Head of caudate nucleus (tissue), 42 donors: ENCODE results near the gene KIDINS220.
"Not testable (repeated sequence)": the region's sequence is repeated elsewhere in the genome, so short reads cannot be mapped to it uniquely, and the experiment has no call there.

ENCODE experiments used
- DNase-seq, 42 donors: peaks; one replicate each; pipeline versions ENCODE4 v3.0.0 to v3.0.0-alpha.2; 2020 to 2021; ENCODE audit warnings: mixed read lengths in 7 of 42
- intact Hi-C: fragments of 100-400 bp; cut with DNase I; formaldehyde crosslinking; loops from one replicate; pipeline ENCODE4 v1.15.0; 2022

KIDINS220 gene

DNA sequence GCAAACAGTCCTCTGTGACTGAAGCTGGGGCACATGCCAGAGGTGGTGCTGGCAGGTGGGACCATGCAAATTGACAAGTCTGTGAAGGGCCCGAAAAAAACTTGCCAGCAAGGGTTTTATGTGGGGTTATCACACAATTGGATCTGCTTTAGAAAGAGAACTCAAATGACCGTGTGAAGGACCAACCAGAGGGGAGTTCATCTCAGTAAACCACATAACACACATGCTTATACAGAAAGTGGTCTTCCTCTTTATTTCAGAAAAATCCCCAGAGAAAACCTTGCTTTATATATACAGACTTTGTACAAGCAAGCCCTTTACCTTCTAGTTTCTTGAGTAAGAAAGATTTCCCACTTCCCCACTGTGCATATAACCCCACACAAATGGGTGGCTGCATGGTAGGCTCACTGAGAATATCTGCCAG lies 46.7 kb downstream of the KIDINS220 start:
- intact Hi-C loops: no loop called here
- DNase-seq: no peak

DNA sequence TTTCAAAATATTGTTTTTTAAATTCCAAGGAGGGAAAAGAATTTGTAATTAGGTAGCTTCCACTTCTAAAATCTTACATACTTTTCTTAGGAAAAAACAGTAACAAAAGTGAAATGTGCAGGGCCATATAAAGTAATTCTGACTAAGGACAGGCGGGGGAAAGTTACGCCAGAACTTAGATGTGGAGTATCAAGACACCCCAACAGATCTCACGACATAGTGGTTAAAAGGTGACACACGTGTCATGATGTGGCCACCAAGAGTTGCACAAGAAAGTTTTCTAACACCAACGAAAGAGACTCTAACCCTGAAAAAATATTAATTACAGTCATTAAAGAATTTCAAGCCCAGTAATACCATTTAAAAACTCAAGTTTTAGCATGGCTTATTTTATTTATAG lies 51.0 kb downstream of the KIDINS220 start:
- intact Hi-C loops: no loop called here
- DNase-seq: no peak

- intact Hi-C loops: no loop called here
- DNase-seq: peak in 2 of 42 donors; percentile 2 to 18
Measured at GRCh38 chr2:8779795-8780671, 57.4 kb downstream of the KIDINS220 start.

GRCh38 chr2:8774371-8774770 lies 63.0 kb downstream of the KIDINS220 start:
- DNase-seq: no peak
- intact Hi-C loops: no loop called here

DNA sequence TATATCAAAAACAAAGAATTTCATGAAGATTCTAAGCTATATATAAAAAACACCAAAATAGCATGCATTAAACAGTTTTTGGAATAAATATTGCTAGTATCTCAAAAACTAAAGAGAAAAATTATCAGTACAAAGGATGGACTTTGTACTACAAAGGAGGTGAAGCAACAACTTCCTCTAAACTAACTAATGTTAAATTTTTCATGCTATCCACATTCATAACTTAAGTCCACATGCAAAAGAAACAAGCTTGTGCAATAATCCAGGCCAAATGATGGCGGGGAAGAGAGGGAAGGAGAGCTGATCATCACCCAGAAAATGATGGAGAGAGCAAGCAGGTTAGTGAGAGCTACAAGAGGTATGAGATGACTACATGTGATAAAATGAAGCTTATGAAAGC lies 70.1 kb downstream of the KIDINS220 start:
- intact Hi-C loops: no loop called here
- no peak for DNase-seq

- intact Hi-C loops: no loop called here
Measured at GRCh38 chr2:8761529-8762164, 75.8 kb downstream of the KIDINS220 start.

DNA sequence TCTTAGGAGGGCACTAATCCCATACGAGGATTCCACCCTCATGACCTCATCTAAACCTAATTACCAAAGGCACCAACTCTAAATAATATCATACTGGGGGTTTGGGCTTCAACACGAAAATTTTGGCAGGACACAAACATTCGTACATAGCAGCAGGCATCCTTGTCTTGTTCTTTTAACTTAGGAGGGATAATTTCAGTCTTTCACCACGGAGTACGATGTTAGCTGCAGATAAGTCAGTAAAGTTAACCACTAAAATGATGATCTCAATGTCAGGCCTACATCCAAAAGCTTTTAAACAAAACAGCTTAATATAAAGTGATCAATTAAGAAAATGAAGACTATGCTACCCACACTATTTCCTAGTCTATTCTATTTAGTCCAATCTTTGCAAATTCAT lies 80.7 kb downstream of the KIDINS220 start:
- no peak for DNase-seq
- intact Hi-C loops: loop anchor here (10.0 kb wide), 1 partner anchor 62 kb away; no protein-coding TSS in a partner anchor

More at GRCh38 chr2:8761529-8762164, 75.8 kb downstream of the KIDINS220 start:
- peak in 2 of 42 donors; percentile 23 to 29 for DNase-seq

GRCh38 chr2:8756230-8756629 lies 81.2 kb downstream of the KIDINS220 start:
- no peak for DNase-seq
- intact Hi-C loops: loop anchor here (10.0 kb wide), 1 partner anchor 61 kb away; no protein-coding TSS in a partner anchor

DNA sequence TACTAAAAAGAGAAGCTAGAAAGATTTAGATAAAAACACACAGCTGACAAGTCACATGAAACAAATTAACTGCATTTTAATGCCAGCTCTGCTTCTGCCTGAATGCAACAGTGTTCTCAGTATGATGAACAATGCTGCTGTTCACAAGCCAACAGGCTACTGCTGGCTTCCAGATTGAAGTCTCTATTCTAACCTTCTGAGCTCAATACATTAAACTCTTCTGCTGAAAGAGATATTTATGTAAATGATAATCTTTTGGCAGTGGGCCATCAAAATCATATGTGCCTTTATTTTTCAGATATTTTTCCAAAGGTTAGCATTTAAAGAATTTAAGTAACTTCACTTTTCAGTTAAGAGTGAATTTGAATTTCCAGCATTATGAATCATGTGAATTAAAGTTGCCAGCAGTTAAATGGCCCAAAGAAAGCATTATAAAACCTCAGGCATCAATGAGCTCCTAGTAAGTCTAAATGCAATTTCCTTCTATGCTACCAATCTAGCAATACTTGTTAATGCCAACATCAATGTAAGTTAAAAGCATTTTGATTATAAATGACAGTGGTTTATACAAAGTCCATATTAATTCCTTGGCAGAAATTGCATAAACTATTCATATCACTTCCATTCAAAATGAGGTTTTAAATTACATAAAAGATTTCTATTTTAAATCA lies 83.2 kb downstream of the KIDINS220 start:
- peak in 36 of 42 donors; percentile 9 to 84 (median 60) for DNase-seq
- intact Hi-C loops: loop anchor here (5.0 to 10.0 kb wide), 2 partner anchors 59 to 83 kb away; partner anchors contain the start of gene KIDINS220

GRCh38 chr2:8753609-8754008 lies 83.8 kb downstream of the KIDINS220 start:
- DNase-seq: no peak
- intact Hi-C loops: loop anchor here (5.0 to 10.0 kb wide), 2 partner anchors 59 to 84 kb away; partner anchors contain the start of gene KIDINS220

DNA sequence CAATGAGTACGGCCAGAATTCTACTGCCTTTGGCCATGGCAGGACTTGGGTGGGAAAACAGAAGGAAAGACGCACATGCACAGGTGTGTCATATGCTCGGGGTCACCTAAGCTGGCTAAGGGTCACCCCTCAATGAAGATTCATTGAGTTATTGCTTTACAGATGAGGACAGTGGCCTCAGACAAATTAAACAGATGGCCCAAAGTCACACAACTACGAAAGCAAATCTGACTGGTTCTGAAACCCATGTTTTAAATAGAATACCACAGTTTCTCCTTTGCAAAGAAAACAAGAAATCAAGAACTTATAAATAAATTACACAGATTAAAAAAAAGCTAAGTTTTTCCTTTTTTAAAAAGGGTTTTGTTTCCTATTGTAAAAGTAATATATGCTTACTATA lies 85.0 kb downstream of the KIDINS220 start:
- intact Hi-C loops: loop anchor here (5.0 to 10.0 kb wide), 2 partner anchors 58 to 85 kb away; partner anchors contain the start of gene KIDINS220
- no peak for DNase-seq

- no peak for DNase-seq
- intact Hi-C loops: loop anchor here (5.0 to 10.0 kb wide), 2 partner anchors 55 to 87 kb away; partner anchors contain the start of gene KIDINS220
Measured at GRCh38 chr2:8750221-8750620, 87.2 kb downstream of the KIDINS220 start.

DNA sequence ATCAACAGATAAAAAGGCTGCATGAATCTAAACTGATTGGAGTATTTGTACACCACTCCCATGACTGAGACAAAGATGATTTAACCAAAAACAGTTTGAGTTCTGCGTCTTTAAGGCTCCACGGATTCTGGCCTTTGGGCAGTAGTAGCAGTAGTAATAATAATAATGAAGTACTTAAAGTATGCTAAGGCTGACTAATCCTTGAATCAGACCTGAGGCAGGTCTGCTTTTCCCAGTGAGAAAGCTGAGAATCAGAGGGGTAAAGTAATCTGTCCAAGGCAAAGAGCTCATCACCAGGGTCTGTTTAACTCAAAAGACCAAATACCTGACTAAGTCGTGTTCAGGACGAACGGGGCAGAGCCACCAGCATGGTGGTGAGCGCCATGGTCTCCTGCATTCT lies 94.2 kb downstream of the KIDINS220 start:
- DNase-seq: no peak
- intact Hi-C loops: no loop called here

GRCh38 chr2:8740136-8740535 lies 97.3 kb downstream of the KIDINS220 start:
- intact Hi-C loops: no loop called here
- DNase-seq: no peak

GRCh38 chr2:8737571-8738175 lies 99.7 kb downstream of the KIDINS220 start:
- no peak for DNase-seq
- intact Hi-C loops: no loop called here

DNA sequence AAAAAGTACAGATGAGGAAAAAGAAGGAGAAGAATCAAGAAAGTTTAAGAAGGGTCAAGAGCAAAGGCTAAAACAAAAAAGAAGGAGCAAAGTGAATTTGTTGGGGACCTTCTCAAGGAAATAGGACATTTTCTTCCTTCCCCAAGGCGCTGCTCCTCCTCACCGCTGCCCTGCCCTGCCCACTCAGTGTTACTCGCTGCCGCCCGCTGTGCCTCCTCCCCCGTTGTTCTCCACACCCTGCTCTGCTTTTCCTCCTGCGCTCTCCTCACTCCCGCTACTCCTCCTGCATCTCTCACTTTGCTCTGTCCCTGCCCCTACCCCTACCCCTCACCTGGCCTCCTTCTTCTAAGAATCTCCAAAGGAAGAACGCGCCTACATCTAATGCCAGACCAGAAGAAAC lies 104.8 kb downstream of the KIDINS220 start:
- peak in 23 of 42 donors; percentile 7 to 74 (median 29) for DNase-seq
- intact Hi-C loops: no loop called here

GRCh38 chr2:8729939-8730338 lies 107.5 kb downstream of the KIDINS220 start:
- intact Hi-C loops: no loop called here
- no peak for DNase-seq

GRCh38 chr2:8729101-8729500 lies 108.3 kb downstream of the KIDINS220 start:
- intact Hi-C loops: not testable (repeated sequence)

More at GRCh38 chr2:8729101-8729500, 108.3 kb downstream of the KIDINS220 start:
- not testable (repeated sequence) for DNase-seq
